HEK293 (cell line): Measurements from ENCODE around the gene NSMCE1.

Experiments
- GLI2 ChIP-seq: fragments of 450-650 bp; formaldehyde crosslinking; IDR thresholded peaks from 2 replicates; pipeline ENCODE4; 2017; ENCODE audit warnings: missing biosample characterization, missing genetic modification characterization, low read depth, borderline replicate concordance
- GLIS2 ChIP-seq: fragments of 450-650 bp; formaldehyde crosslinking; IDR thresholded peaks from 2 replicates; pipeline ENCODE4 v1.5.1; 2016; ENCODE audit warnings: missing biosample characterization, missing genetic modification characterization
- KLF16 ChIP-seq: fragments of 450-650 bp; formaldehyde crosslinking; IDR thresholded peaks from 2 replicates; pipeline ENCODE4 v1.5.1; 2017; ENCODE audit warnings: missing biosample characterization, missing genetic modification characterization
- PRDM1 ChIP-seq: fragments of 450-650 bp; formaldehyde crosslinking; IDR thresholded peaks from 2 replicates; pipeline ENCODE4; 2016; ENCODE audit warnings: missing biosample characterization, missing genetic modification characterization
- RBAK ChIP-seq: fragments of 450-650 bp; formaldehyde crosslinking; IDR thresholded peaks from 2 replicates; pipeline ENCODE4 v1.5.1; 2016; ENCODE audit warnings: missing biosample characterization, missing genetic modification characterization
- SCRT2 ChIP-seq: fragments of 450-650 bp; formaldehyde crosslinking; IDR thresholded peaks from 2 replicates; pipeline ENCODE4 v1.5.1; 2016; ENCODE audit warnings: missing biosample characterization, missing genetic modification characterization
- SP7 ChIP-seq: fragments of 450-650 bp; formaldehyde crosslinking; IDR thresholded peaks from 2 replicates; pipeline ENCODE4 v1.5.1; 2016; ENCODE audit warnings: missing biosample characterization, missing genetic modification characterization
- YY1 ChIP-seq: fragments of 450-650 bp; formaldehyde crosslinking; IDR thresholded peaks from 2 replicates; pipeline ENCODE4 v1.5.1; 2018; ENCODE audit warnings: missing biosample characterization, missing genetic modification characterization
- ZBTB7A ChIP-seq: fragments of 450-650 bp; formaldehyde crosslinking; IDR thresholded peaks from 2 replicates; pipeline ENCODE4 v1.5.1; 2016; ENCODE audit warnings: low read depth, missing biosample characterization, missing genetic modification characterization
- ZNF10 ChIP-seq: fragments of 450-650 bp; formaldehyde crosslinking; IDR thresholded peaks from 2 replicates; pipeline ENCODE4 v1.5.1; 2017; ENCODE audit warnings: missing biosample characterization, missing genetic modification characterization
- ZNF138 ChIP-seq: fragments of 450-650 bp; formaldehyde crosslinking; IDR thresholded peaks from 2 replicates; pipeline ENCODE4 v1.5.1; 2016; ENCODE audit warnings: missing biosample characterization, missing genetic modification characterization, borderline replicate concordance
- ZNF174 ChIP-seq: fragments of 450-650 bp; formaldehyde crosslinking; IDR thresholded peaks from 2 replicates; pipeline ENCODE4 v1.5.0; 2017; ENCODE audit warnings: missing biosample characterization, mild to moderate bottlenecking, missing genetic modification characterization
- ZNF175 ChIP-seq: fragments of 450-650 bp; formaldehyde crosslinking; IDR thresholded peaks from 2 replicates; pipeline ENCODE4 v1.5.1; 2016; ENCODE audit warnings: missing biosample characterization, missing genetic modification characterization
- ZNF19 ChIP-seq: fragments of 450-650 bp; formaldehyde crosslinking; IDR thresholded peaks from 2 replicates; pipeline ENCODE4; 2016; ENCODE audit warnings: missing biosample characterization, missing genetic modification characterization, low read depth
- ZNF221 ChIP-seq: fragments of 450-650 bp; formaldehyde crosslinking; IDR thresholded peaks from 2 replicates; pipeline ENCODE4 v1.5.1; 2017; ENCODE audit warnings: missing biosample characterization, missing genetic modification characterization, borderline replicate concordance
- ZNF24 ChIP-seq: fragments of 450-650 bp; formaldehyde crosslinking; IDR thresholded peaks from 2 replicates; pipeline ENCODE4 v1.5.1; 2016; ENCODE audit warnings: missing biosample characterization, missing genetic modification characterization
- ZNF266 ChIP-seq: fragments of 450-650 bp; formaldehyde crosslinking; IDR thresholded peaks from 2 replicates; pipeline ENCODE4 v1.5.1; 2016; ENCODE audit warnings: missing biosample characterization, missing genetic modification characterization, low read depth
- ZNF311 ChIP-seq: fragments of 450-650 bp; formaldehyde crosslinking; IDR thresholded peaks from 2 replicates; pipeline ENCODE4 v1.5.1; 2017; ENCODE audit warnings: missing biosample characterization, missing genetic modification characterization, borderline replicate concordance
- ZNF350 ChIP-seq: fragments of 450-650 bp; formaldehyde crosslinking; IDR thresholded peaks from 2 replicates; pipeline ENCODE4 v1.5.0; 2017; ENCODE audit warnings: missing biosample characterization, mild to moderate bottlenecking, missing genetic modification characterization
- ZNF391 ChIP-seq: fragments of 450-650 bp; formaldehyde crosslinking; IDR thresholded peaks from 2 replicates; pipeline ENCODE4 v1.5.1; 2016; ENCODE audit warnings: low read depth, missing biosample characterization, missing genetic modification characterization, borderline replicate concordance
- ZNF416 ChIP-seq: fragments of 450-650 bp; formaldehyde crosslinking; IDR thresholded peaks from 2 replicates; pipeline ENCODE4 v1.5.1; 2016; ENCODE audit warnings: missing biosample characterization, missing genetic modification characterization
- ZNF423 ChIP-seq: fragments of 450-650 bp; formaldehyde crosslinking; IDR thresholded peaks from 2 replicates; pipeline ENCODE4 v1.5.1; 2016; ENCODE audit warnings: missing biosample characterization, missing genetic modification characterization
- ZNF473 ChIP-seq: fragments of 450-650 bp; formaldehyde crosslinking; IDR thresholded peaks from 2 replicates; pipeline ENCODE4 v1.5.1; 2017; ENCODE audit warnings: missing biosample characterization, missing genetic modification characterization
- ZNF501 ChIP-seq: fragments of 450-650 bp; formaldehyde crosslinking; IDR thresholded peaks from 2 replicates; pipeline ENCODE4 v1.5.1; 2016; ENCODE audit warnings: missing biosample characterization, missing genetic modification characterization
- ZNF600 ChIP-seq: fragments of 450-650 bp; formaldehyde crosslinking; IDR thresholded peaks from 2 replicates; pipeline ENCODE4 v1.5.1; 2016; ENCODE audit warnings: missing biosample characterization, missing genetic modification characterization
- ZNF610 ChIP-seq: fragments of 450-650 bp; formaldehyde crosslinking; IDR thresholded peaks from 2 replicates; pipeline ENCODE4 v1.5.1; 2016; ENCODE audit warnings: missing biosample characterization, missing genetic modification characterization, borderline replicate concordance
- ZNF670 ChIP-seq: fragments of 450-650 bp; formaldehyde crosslinking; IDR thresholded peaks from 2 replicates; pipeline ENCODE4 v1.5.1; 2016; ENCODE audit warnings: missing biosample characterization, missing genetic modification characterization, low read depth
- ZNF76 ChIP-seq: fragments of 450-650 bp; formaldehyde crosslinking; IDR thresholded peaks from 2 replicates; pipeline ENCODE4; 2016; ENCODE audit warnings: low read depth, missing biosample characterization, missing genetic modification characterization, borderline replicate concordance
- ZSCAN23 ChIP-seq: fragments of 450-650 bp; formaldehyde crosslinking; IDR thresholded peaks from 2 replicates; pipeline ENCODE4 v1.5.1; 2016; ENCODE audit warnings: missing biosample characterization, missing genetic modification characterization
- TF ChIP-seq, protein P1 (sequence below): fragments of 450-650 bp; formaldehyde crosslinking; optimal IDR thresholded peaks from 2 replicates; pipeline ENCODE3; 2016; ENCODE audit warnings: missing biosample characterization, mild to moderate bottlenecking, missing genetic modification characterization
- TF ChIP-seq, protein P2 (sequence below): fragments of 450-650 bp; formaldehyde crosslinking; IDR thresholded peaks from 2 replicates; pipeline ENCODE4 v1.5.1; 2017; ENCODE audit warnings: missing biosample characterization, missing genetic modification characterization
- TF ChIP-seq, protein P3 (sequence below): fragments of 450-650 bp; formaldehyde crosslinking; IDR thresholded peaks from 2 replicates; pipeline ENCODE4 v1.5.1; 2016; ENCODE audit warnings: missing biosample characterization, missing genetic modification characterization
- TF ChIP-seq, protein P4 (sequence below): fragments of 450-650 bp; IDR thresholded peaks from 2 replicates; pipeline ENCODE4 v1.5.1; 2018; ENCODE audit warnings: missing biosample characterization, mild to moderate bottlenecking, missing genetic modification characterization
- TF ChIP-seq, protein P5 (sequence below): fragments of 450-650 bp; formaldehyde crosslinking; IDR thresholded peaks from 2 replicates; pipeline ENCODE4 v1.5.1; 2016; ENCODE audit warnings: missing biosample characterization, missing genetic modification characterization

NSMCE1 gene

DNA sequence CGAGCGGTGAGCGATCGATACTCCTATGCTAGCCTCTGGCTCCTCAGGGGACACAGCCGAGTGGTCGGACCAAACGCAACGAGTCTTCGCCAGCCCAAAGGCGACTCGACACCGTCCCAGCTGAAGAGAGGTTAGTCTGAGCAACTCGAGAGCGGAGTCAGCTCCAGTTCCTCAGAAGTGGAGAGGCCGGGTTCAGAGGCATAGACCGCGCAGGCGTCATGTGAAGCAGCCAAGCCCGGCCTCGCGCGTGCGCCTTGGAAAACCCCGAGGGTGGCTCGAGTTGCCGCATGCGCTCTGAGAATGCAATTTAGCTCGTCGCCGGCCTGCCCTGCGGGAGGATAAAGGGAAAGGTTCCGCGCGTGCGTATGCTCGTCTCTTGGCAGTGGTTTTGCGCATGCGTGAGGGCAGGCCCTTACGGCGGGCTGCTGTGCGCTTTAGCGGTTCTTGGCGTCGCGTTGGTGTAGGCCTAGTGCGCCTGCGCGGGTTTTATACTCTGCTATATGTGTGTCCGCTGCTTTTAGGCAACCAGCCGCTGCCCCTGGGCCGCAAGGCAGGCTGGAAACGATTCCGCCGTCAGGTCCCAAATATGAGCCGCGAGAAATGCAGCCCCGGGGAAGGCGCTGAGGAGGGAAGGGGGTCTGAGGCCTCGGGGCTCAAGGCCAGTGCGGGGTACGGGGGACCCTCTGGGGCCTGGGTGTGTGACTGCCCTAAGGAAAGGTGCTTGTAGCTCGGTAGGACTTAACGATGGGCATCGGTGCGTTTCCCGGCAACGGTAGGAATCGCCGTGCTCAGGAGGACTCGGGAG, 64.9 kb downstream of the NSMCE1 start, which contains the start of gene KDM8 (continued):
- TF ChIP-seq ZNF174 (tag by site-specific recombination): no peak
- TF ChIP-seq ZNF138: no peak
- no peak for TF ChIP-seq ZNF416 (tag by site-specific recombination)
- TF ChIP-seq ZBTB7A (tag by site-specific recombination): no peak
- TF ChIP-seq RBAK: no peak
- no peak for TF ChIP-seq ZNF221 (tag by site-specific recombination)
- TF ChIP-seq SCRT2 (tag by site-specific recombination): no peak
- TF ChIP-seq ZNF24: peak; percentile 40; the same call in 1 of the 2 replicates
- TF ChIP-seq, protein P1, sequence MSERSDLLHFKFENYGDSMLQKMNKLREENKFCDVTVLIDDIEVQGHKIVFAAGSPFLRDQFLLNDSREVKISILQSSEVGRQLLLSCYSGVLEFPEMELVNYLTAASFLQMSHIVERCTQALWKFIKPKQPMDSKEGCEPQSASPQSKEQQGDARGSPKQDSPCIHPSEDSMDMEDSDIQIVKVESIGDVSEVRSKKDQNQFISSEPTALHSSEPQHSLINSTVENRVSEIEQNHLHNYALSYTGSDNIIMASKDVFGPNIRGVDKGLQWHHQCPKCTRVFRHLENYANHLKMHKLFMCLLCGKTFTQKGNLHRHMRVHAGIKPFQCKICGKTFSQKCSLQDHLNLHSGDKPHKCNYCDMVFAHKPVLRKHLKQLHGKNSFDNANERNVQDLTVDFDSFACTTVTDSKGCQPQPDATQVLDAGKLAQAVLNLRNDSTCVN (tag by site-specific recombination): peak; percentile 78
- TF ChIP-seq ZNF311 (tag by site-specific recombination): no peak
- no peak for TF ChIP-seq ZNF350 (tag by site-specific recombination)
- TF ChIP-seq, protein P2, sequence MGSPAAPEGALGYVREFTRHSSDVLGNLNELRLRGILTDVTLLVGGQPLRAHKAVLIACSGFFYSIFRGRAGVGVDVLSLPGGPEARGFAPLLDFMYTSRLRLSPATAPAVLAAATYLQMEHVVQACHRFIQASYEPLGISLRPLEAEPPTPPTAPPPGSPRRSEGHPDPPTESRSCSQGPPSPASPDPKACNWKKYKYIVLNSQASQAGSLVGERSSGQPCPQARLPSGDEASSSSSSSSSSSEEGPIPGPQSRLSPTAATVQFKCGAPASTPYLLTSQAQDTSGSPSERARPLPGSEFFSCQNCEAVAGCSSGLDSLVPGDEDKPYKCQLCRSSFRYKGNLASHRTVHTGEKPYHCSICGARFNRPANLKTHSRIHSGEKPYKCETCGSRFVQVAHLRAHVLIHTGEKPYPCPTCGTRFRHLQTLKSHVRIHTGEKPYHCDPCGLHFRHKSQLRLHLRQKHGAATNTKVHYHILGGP (tag by site-specific recombination): no peak
- no peak for TF ChIP-seq ZNF175 (tag by site-specific recombination)
- no peak for TF ChIP-seq GLIS2 (tag by site-specific recombination)
- TF ChIP-seq, protein P3, sequence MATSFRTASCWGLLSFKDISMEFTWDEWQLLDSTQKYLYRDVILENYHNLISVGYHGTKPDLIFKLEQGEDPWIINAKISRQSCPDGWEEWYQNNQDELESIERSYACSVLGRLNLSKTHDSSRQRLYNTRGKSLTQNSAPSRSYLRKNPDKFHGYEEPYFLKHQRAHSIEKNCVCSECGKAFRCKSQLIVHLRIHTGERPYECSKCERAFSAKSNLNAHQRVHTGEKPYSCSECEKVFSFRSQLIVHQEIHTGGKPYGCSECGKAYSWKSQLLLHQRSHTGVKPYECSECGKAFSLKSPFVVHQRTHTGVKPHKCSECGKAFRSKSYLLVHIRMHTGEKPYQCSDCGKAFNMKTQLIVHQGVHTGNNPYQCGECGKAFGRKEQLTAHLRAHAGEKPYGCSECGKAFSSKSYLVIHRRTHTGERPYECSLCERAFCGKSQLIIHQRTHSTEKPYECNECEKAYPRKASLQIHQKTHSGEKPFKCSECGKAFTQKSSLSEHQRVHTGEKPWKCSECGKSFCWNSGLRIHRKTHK (tag by site-specific recombination): no peak
- TF ChIP-seq ZNF473 (tag by site-specific recombination): no peak
- TF ChIP-seq ZNF610 (tag by site-specific recombination): peak; percentile 75; the same call in 1 of the 2 replicates
- TF ChIP-seq PRDM1 (tag by site-specific recombination): no peak
- TF ChIP-seq ZSCAN23 (tag by site-specific recombination): no peak
- TF ChIP-seq ZNF501 (tag by site-specific recombination): no peak; the same call in 1 of the 2 replicates
- TF ChIP-seq ZNF391 (tag by site-specific recombination): no peak; the same call in 1 of the 2 replicates
- TF ChIP-seq YY1: no peak
- peak; percentile 90 for TF ChIP-seq SP7 (tag by site-specific recombination)
- TF ChIP-seq, protein P4, sequence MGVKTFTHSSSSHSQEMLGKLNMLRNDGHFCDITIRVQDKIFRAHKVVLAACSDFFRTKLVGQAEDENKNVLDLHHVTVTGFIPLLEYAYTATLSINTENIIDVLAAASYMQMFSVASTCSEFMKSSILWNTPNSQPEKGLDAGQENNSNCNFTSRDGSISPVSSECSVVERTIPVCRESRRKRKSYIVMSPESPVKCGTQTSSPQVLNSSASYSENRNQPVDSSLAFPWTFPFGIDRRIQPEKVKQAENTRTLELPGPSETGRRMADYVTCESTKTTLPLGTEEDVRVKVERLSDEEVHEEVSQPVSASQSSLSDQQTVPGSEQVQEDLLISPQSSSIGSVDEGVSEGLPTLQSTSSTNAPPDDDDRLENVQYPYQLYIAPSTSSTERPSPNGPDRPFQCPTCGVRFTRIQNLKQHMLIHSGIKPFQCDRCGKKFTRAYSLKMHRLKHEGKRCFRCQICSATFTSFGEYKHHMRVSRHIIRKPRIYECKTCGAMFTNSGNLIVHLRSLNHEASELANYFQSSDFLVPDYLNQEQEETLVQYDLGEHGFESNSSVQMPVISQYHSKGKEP (tag by site-specific recombination): no peak; the same call in 1 of the 2 replicates
- peak; percentile 13; the same call in 1 of the 2 replicates for TF ChIP-seq ZNF600 (tag by site-specific recombination)
- no peak for TF ChIP-seq ZNF423 (tag by site-specific recombination)
- no peak for TF ChIP-seq ZNF19 (tag by site-specific recombination)
- TF ChIP-seq ZNF670 (tag by site-specific recombination): no peak
- TF ChIP-seq GLI2 (tag by site-specific recombination): no peak
- no peak for TF ChIP-seq ZNF10
- no peak; the same call in 1 of the 2 replicates for TF ChIP-seq KLF16 (tag by site-specific recombination)
- TF ChIP-seq ZNF266 (tag by site-specific recombination): no peak
- TF ChIP-seq, protein P5, sequence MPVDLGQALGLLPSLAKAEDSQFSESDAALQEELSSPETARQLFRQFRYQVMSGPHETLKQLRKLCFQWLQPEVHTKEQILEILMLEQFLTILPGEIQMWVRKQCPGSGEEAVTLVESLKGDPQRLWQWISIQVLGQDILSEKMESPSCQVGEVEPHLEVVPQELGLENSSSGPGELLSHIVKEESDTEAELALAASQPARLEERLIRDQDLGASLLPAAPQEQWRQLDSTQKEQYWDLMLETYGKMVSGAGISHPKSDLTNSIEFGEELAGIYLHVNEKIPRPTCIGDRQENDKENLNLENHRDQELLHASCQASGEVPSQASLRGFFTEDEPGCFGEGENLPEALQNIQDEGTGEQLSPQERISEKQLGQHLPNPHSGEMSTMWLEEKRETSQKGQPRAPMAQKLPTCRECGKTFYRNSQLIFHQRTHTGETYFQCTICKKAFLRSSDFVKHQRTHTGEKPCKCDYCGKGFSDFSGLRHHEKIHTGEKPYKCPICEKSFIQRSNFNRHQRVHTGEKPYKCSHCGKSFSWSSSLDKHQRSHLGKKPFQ (tag by site-specific recombination): no peak
- TF ChIP-seq ZNF76: no peak; the same call in none of the 2 replicates
